Trophoblast cell (in vitro differentiated cells and primary cell): ENCODE data around the gene CORO2A.

ENCODE experiments used
- DNase-seq, 2 donors: peaks; one replicate each; pipeline ENCODE4 v3.0.0-alpha.2; 2016
- H2AFZ ChIP-seq: 2 replicates; pipeline ENCODE4 v1.6.1; 2013; ENCODE audit warnings: low read length, moderate library complexity, mild to moderate bottlenecking; ENCODE audit not compliant: insufficient read depth, poor library complexity
- H2AK5ac ChIP-seq: 2 replicates; pipeline ENCODE4 v1.6.1; 2013; ENCODE audit warnings: mild to moderate bottlenecking, low read length
- H2BK120ac ChIP-seq: 2 replicates; pipeline ENCODE4 v1.6.1; 2013; ENCODE audit warnings: low read length, mild to moderate bottlenecking, moderate library complexity; ENCODE audit not compliant: insufficient read depth, poor library complexity
- H2BK12ac ChIP-seq: 2 replicates; pipeline ENCODE4 v1.6.1; 2013; ENCODE audit warnings: mild to moderate bottlenecking, low read length, moderate library complexity
- H2BK5ac ChIP-seq: 2 replicates; pipeline ENCODE4 v1.6.1; 2013; ENCODE audit warnings: low read length, low read depth, moderate library complexity, mild to moderate bottlenecking; ENCODE audit not compliant: poor library complexity
- H3K14ac ChIP-seq: 2 replicates; pipeline ENCODE4 v1.6.1; 2013; ENCODE audit warnings: mild to moderate bottlenecking, low read length
- H3K18ac ChIP-seq: 2 replicates; pipeline ENCODE4 v1.6.1; 2013; ENCODE audit warnings: mild to moderate bottlenecking, low read length
- H3K23ac ChIP-seq: 2 replicates; pipeline ENCODE4 v1.6.1; 2013; ENCODE audit warnings: low read length
- H3K27ac ChIP-seq: 2 replicates; pipeline ENCODE4 v1.5.1; 2013; ENCODE audit warnings: low read depth, mild to moderate bottlenecking, inconsistent platforms, low read length, moderate library complexity
- H3K27me3 ChIP-seq: 2 replicates; pipeline ENCODE4 v1.6.1; 2013; ENCODE audit warnings: inconsistent platforms, mild to moderate bottlenecking, low read length, moderate library complexity; ENCODE audit not compliant: insufficient read depth
- H3K36me3 ChIP-seq, 2 experiments: 1 replicate in 1 of 2; 2 replicates in 1 of 2; pipeline ENCODE4 v1.6.1; 2013; ENCODE audit warnings: low read length in 2 of 2, mild to moderate bottlenecking in 2 of 2, moderate library complexity in 1 of 2; ENCODE audit not compliant: insufficient read depth in 2 of 2, control insufficient read depth in 1 of 2
- H3K4ac ChIP-seq: 2 replicates; pipeline ENCODE4 v1.6.1; 2013; ENCODE audit warnings: low read depth, mild to moderate bottlenecking, low read length, moderate library complexity
- H3K4me1 ChIP-seq, 2 experiments: 1 replicate in 1 of 2; 2 replicates in 1 of 2; pipeline ENCODE4 v1.6.1; 2013; ENCODE audit warnings: low read length in 2 of 2, mild to moderate bottlenecking in 2 of 2, moderate library complexity in 1 of 2; ENCODE audit not compliant: insufficient read depth in 2 of 2, control insufficient read depth in 1 of 2
- H3K4me2 ChIP-seq: 2 replicates; pipeline ENCODE4 v1.6.1; 2013; ENCODE audit warnings: inconsistent platforms, mild to moderate bottlenecking, low read length, moderate library complexity
- H3K4me3 ChIP-seq: 2 replicates; pipeline ENCODE4 v1.5.1; 2013; ENCODE audit warnings: mild to moderate bottlenecking, low read depth, low read length, inconsistent platforms
- H3K79me1 ChIP-seq: one replicate; pipeline ENCODE4 v1.6.1; 2013; ENCODE audit warnings: low read length
- H3K79me2 ChIP-seq: 2 replicates; pipeline ENCODE4 v1.6.1; 2013; ENCODE audit warnings: low read length, mild to moderate bottlenecking; ENCODE audit not compliant: control insufficient read depth, insufficient read depth, poor library complexity
- H3K9ac ChIP-seq: 2 replicates; pipeline ENCODE4 v1.6.1; 2013; ENCODE audit warnings: mild to moderate bottlenecking, low read length
- H3K9me3 ChIP-seq: 2 replicates; pipeline ENCODE4 v1.6.1; 2013; ENCODE audit warnings: low read depth, mild to moderate bottlenecking, control low read depth, inconsistent platforms, low read length; ENCODE audit not compliant: insufficient read depth
- H4K12ac ChIP-seq: 2 replicates; pipeline ENCODE4 v1.6.1; 2013; ENCODE audit warnings: low read depth, mild to moderate bottlenecking, low read length, moderate library complexity
- H4K8ac ChIP-seq: 2 replicates; pipeline ENCODE4 v1.6.1; 2013; ENCODE audit warnings: low read depth, mild to moderate bottlenecking, low read length, moderate library complexity
- H4K91ac ChIP-seq: one replicate; pipeline ENCODE4 v1.6.1; 2013; ENCODE audit warnings: low read depth, mild to moderate bottlenecking, low read length, moderate library complexity
- WGBS: extraction: QIAGEN DNeasy Blood & Tissue Kit; methylation state at CpG from one replicate; pipeline ENCODE4 v1.1.7; 2013; ENCODE audit warnings: missing lambda C conversion rate; ENCODE audit not compliant: insufficient read length, insufficient coverage; ENCODE audit errors: extremely low coverage; 5-methylcytosine and 5-hydroxymethylcytosine counted together

The CORO2A gene

DNA sequence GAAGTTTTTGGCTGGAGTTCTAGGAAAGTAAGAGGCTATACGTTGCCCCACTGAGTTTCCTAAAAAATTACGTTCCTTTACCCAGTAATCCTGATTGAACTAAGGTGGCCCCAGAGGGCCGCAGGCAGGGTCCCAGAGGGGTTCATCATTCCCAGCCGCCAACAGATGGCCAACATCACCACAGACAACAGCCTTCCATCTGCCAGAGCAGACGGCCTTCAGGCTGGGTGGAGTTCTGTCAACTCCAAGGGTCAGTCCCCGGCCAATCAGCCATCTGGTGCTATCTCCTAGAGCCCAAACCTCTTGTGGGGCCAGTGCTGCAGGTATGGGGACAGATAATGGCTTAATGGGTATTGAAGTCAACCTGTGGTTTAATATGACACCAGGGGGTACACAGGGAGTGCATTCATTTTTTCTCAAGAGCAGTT is 32.6 kb upstream of the CORO2A start:
- Histone ChIP-seq H3K9me3 (no peaks in the 10 kb centered on the region), H3K27ac (no peak overlapping the region), H3K4ac (no peak overlapping the region), H3K4me2 (no peak overlapping the region), H4K12ac (no peak overlapping the region), H4K91ac (peak overlapping the region; percentile 17), H3K79me1 (peaks cover 12% of the 10 kb centered on the region), H4K8ac (no peak overlapping the region), H2BK120ac (no peak overlapping the region), H2BK12ac (peak overlapping the region; percentile 68), H3K4me1 (peaks cover 20 to 22% of the 10 kb centered on the region in 2 experiments), H2AK5ac (peak overlapping the region; percentile 50), H3K4me3 (no peak overlapping the region), H3K9ac (no peak overlapping the region), H3K27me3 (no peaks in the 10 kb centered on the region), H3K18ac (no peak overlapping the region), H3K23ac (no peak overlapping the region), H3K36me3 (peaks cover 17 to 31% of the 10 kb centered on the region in 2 experiments), H2AFZ (no peak overlapping the region), H3K14ac (no peak overlapping the region), H2BK5ac (no peak overlapping the region), H3K79me2 (no peaks in the 10 kb centered on the region)
- WGBS, result no CpG with 5 or more reads among the region's 6 CpGs
- no peak for DNase-seq

- Histone ChIP-seq H3K36me3 (peaks cover 14 to 30% of the 10 kb centered on the region in 2 experiments), H2AFZ (no peak overlapping the region), H3K9ac (no peak overlapping the region), H2BK120ac (peak overlapping the region; percentile 56), H3K79me2 (no peaks in the 10 kb centered on the region), H3K14ac (peak overlapping the region; percentile 16), H3K18ac (no peak overlapping the region), H4K91ac (peak overlapping the region; percentile 67), H2BK12ac (peak overlapping the region; percentile 50), H3K4me1 (peaks cover 23 to 25% of the 10 kb centered on the region in 2 experiments), H3K23ac (no peak overlapping the region), H4K8ac (peak overlapping the region; percentile 34), H3K79me1 (peaks cover 15% of the 10 kb centered on the region), H2BK5ac (peak overlapping the region; percentile 44), H3K27ac (peak overlapping the region; percentile 45), H3K27me3 (no peaks in the 10 kb centered on the region), H3K4me2 (no peak overlapping the region), H3K4me3 (no peak overlapping the region), H2AK5ac (peak overlapping the region; percentile 9), H4K12ac (no peak overlapping the region), H3K9me3 (no peaks in the 10 kb centered on the region), H3K4ac (no peak overlapping the region)
- no CpG with 5 or more reads among the region's 5 CpGs for WGBS
- no peak for DNase-seq
These were observed 30.7 kb upstream of the CORO2A start for GRCh38 chr9:98222885-98223691.

DNA sequence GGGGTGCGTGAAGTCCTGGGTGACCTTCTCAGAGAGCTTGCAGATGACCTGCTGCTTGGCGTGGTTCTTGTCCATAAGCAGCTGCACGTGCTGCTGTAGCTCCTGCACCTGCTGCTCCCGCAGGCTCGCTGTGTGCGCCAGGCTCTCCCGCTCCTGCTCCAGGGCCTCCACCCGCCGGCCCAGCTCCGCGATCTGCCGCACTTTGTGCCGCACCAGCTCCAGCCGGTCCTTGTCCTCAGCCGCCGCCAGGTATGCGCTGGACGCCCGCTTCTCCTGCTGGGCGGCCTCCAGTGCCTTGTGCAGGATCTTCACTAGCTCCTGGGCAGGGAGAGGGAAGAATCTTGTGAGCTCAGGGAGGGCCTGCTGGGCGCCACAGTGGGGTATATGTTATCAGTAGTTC is 28.5 kb upstream of the CORO2A start:
- H3K79me2 ChIP-seq, result no peaks in the 10 kb centered on the region
- no peak overlapping the region for H4K8ac ChIP-seq
- peaks cover 18% of the 10 kb centered on the region in 2 experiments for H3K4me1 ChIP-seq
- peaks cover 10 to 32% of the 10 kb centered on the region in 2 experiments for H3K36me3 ChIP-seq
- H3K27me3 ChIP-seq, result no peaks in the 10 kb centered on the region
- H3K79me1 ChIP-seq, result peaks cover 10% of the 10 kb centered on the region
- no peak overlapping the region for H3K23ac ChIP-seq
- H3K27ac ChIP-seq, result no peak overlapping the region
- H3K4me3 ChIP-seq, result no peak overlapping the region
- no peak overlapping the region for H4K91ac ChIP-seq
- H3K9ac ChIP-seq, result no peak overlapping the region
- H2BK12ac ChIP-seq, result no peak overlapping the region
- H2BK5ac ChIP-seq, result no peak overlapping the region
- DNase-seq, result no peak
- H3K14ac ChIP-seq, result no peak overlapping the region
- no peak overlapping the region for H3K4me2 ChIP-seq
- no peak overlapping the region for H3K18ac ChIP-seq
- no peak overlapping the region for H2AK5ac ChIP-seq
- H2AFZ ChIP-seq, result no peak overlapping the region
- no peak overlapping the region for H2BK120ac ChIP-seq
- H3K4ac ChIP-seq, result no peak overlapping the region
- WGBS, result no CpG with 5 or more reads among the region's 21 CpGs
- H3K9me3 ChIP-seq, result no peaks in the 10 kb centered on the region
- no peak overlapping the region for H4K12ac ChIP-seq

GRCh38 chr9:98219794-98220370 is 27.4 kb upstream of the CORO2A start:
- H3K9me3 ChIP-seq, result no peaks in the 10 kb centered on the region
- no peak overlapping the region for H2AK5ac ChIP-seq
- H3K79me2 ChIP-seq, result no peaks in the 10 kb centered on the region
- no peak overlapping the region for H3K4ac ChIP-seq
- H3K14ac ChIP-seq, result no peak overlapping the region
- H3K9ac ChIP-seq, result no peak overlapping the region
- no CpG with 5 or more reads among the region's 11 CpGs for WGBS
- no peak overlapping the region for H3K27ac ChIP-seq
- H3K27me3 ChIP-seq, result no peaks in the 10 kb centered on the region
- H2BK120ac ChIP-seq, result no peak overlapping the region
- H3K23ac ChIP-seq, result no peak overlapping the region
- H2BK5ac ChIP-seq, result no peak overlapping the region
- H3K4me1 ChIP-seq, result peaks cover 12 to 18% of the 10 kb centered on the region in 2 experiments
- H3K36me3 ChIP-seq, result peaks cover 12 to 30% of the 10 kb centered on the region in 2 experiments
- no peak overlapping the region for H3K18ac ChIP-seq
- H4K91ac ChIP-seq, result no peak overlapping the region
- H3K79me1 ChIP-seq, result peaks cover 10% of the 10 kb centered on the region
- H2AFZ ChIP-seq, result no peak overlapping the region
- no peak overlapping the region for H3K4me3 ChIP-seq
- no peak overlapping the region for H2BK12ac ChIP-seq
- DNase-seq, result no peak
- H4K8ac ChIP-seq, result no peak overlapping the region
- no peak overlapping the region for H3K4me2 ChIP-seq
- no peak overlapping the region for H4K12ac ChIP-seq
